Keratinocyte (primary cell): ENCODE data around the gene HABP4.

Source experiments
- CTCF ChIP-seq, 3 experiments: IDR thresholded peaks in 1 of 3; conservative IDR thresholded peaks in 1 of 3; optimal IDR thresholded peaks in 1 of 3; 2 replicates in 2 of 3; 3 replicates in 1 of 3; pipeline versions ENCODE3 to v1.5.1; 2011; ENCODE audit warnings: low read length in 3 of 3, mild to moderate bottlenecking in 3 of 3, moderate library complexity in 2 of 3, control low read depth in 1 of 3, inconsistent platforms in 1 of 3; ENCODE audit not compliant: insufficient read depth in 2 of 3; ENCODE audit errors: extremely low read depth in 1 of 3
- EZH2 ChIP-seq: IDR thresholded peaks from one replicate; pipeline ENCODE4 v1.6.1; 2012; ENCODE audit warnings: inconsistent platforms, mild to moderate bottlenecking, low read length, moderate library complexity

GRCh38 chr9:96457266-96457665 is 7.3 kb downstream of the HABP4 start:
- TF ChIP-seq CTCF (optimal IDR thresholded peaks at IDR 0.05 in 1 of 3, IDR thresholded peaks at IDR 0.05 in 1 of 3, conservative IDR thresholded peaks at IDR 0.05 in 1 of 3; ENCODE audit: extremely low read depth in 1 of 3, insufficient read depth in 2 of 3, low read length in 3 of 3) (no peak), EZH2 (no peak)
